Erythroblast (primary cell): Measurements from ENCODE around the gene S100A5.

ENCODE experiments used
- GATA1 ChIP-seq: IDR thresholded peaks from 2 replicates; pipeline ENCODE4 v1.6.1; 2011; ENCODE audit warnings: low read depth, mild to moderate bottlenecking, control low read depth, low read length, moderate library complexity
- POLR2A ChIP-seq: IDR thresholded peaks from 2 replicates; pipeline ENCODE4 v1.6.1; 2011; ENCODE audit warnings: mild to moderate bottlenecking, low read length

DNA sequence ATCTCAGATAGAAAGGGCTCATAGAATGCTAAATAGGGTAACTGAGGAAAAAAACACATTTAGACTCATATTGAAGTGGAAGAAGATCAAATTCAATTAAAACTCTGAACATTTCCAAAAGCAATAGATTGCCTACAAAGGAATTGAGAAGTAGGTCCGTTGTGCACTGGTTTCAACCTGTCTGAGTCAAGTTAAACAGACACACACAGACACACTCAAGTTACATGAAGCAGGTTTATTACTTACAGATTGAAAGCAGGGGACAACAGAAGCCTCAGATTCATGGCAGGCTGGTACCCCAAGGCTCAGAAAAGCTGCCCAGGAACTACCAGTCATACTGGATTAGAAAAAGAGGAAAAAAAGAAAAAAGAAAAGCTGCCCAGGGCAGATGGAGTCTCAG, 45.6 kb upstream of the S100A5 start:
- no peak for TF ChIP-seq POLR2A
- TF ChIP-seq GATA1: no peak
